Right atrium auricular region (tissue), 2 donors: ENCODE measurements around the gene SPATA20. TPM values are rescaled to one million over a fixed set of nuclear protein-coding genes. Genes with fewer than 3 reads are reported as not detected.

ENCODE experiments used
- DNase-seq: peaks from one replicate; pipeline ENCODE4 v3.0.0-alpha.2; 2019; ENCODE audit warnings: low spot score
- H3K27ac ChIP-seq, 2 donors: fragments of 200-600 bp; sonication (generic); 1 replicate in 1 of 2; 2 replicates in 1 of 2; pipeline ENCODE4 v1.5.1; 2016 to 2019
- H3K27me3 ChIP-seq, 2 donors: fragments of 200-600 bp; sonication (generic); one replicate each; pipeline versions ENCODE4 v1.5.1 to v1.6.0; 2017 to 2019
- H3K36me3 ChIP-seq: fragments of 200-600 bp; sonication (generic); one replicate; pipeline ENCODE4 v1.5.1; 2016
- H3K4me1 ChIP-seq, 2 donors: fragments of 200-600 bp; sonication (generic); one replicate each; pipeline versions ENCODE4 v1.5.1 to v1.6.0; 2017 to 2019
- H3K4me3 ChIP-seq, 2 donors: fragments of 200-600 bp; sonication (generic); 1 replicate in 1 of 2; 2 replicates in 1 of 2; pipeline ENCODE4 v1.5.1; 2017 to 2019; ENCODE audit warnings: mild to moderate bottlenecking in 1 of 2, moderate library complexity in 1 of 2
- H3K9me3 ChIP-seq, 2 donors: fragments of 200-600 bp; sonication (generic); one replicate each; pipeline ENCODE4 v1.5.1; 2019
- CTCF ChIP-seq, 2 donors: fragments of 200-600 bp; sonication (generic); IDR thresholded peaks; one replicate each; pipeline ENCODE4 v1.5.1; 2019; ENCODE audit warnings: antibody characterized with exemption in 2 of 2
- total RNA-seq, 2 donors: library from RNA; depleted of rRNA; stranded (reverse); fragments of >200 nt; gene quantifications; one replicate each; pipeline ENCODE4 v1.1.0, GENCODE V29; 2016

SPATA20 gene
- total RNA-seq, 2 donors from 2014 or later = 42.8 to 59.3 TPM

- H3K27me3 ChIP-seq = no peaks in the 10 kb centered on the region
- no peak overlapping the region for H3K4me3 ChIP-seq
- no peak overlapping the region for H3K27ac ChIP-seq
- H3K36me3 ChIP-seq = no peaks in the 10 kb centered on the region
- no peaks in the 10 kb centered on the region for H3K9me3 ChIP-seq
- DNase-seq = no peak
- peaks cover 0 to 32% of the 10 kb centered on the region in 2 donors for H3K4me1 ChIP-seq
- no peak for TF ChIP-seq CTCF (IDR thresholded peaks at IDR 0.05)
Measured at GRCh38 chr17:50542795-50543774, 3.9 kb upstream of the SPATA20 start.

- no peak overlapping the region for H3K27ac ChIP-seq
- no peak for DNase-seq
- H3K27me3 ChIP-seq = no peaks in the 10 kb centered on the region
- H3K4me3 ChIP-seq = no peak overlapping the region
- H3K36me3 ChIP-seq = no peaks in the 10 kb centered on the region
- no peaks in the 10 kb centered on the region for H3K9me3 ChIP-seq
- no peak for TF ChIP-seq CTCF (IDR thresholded peaks at IDR 0.05)
- H3K4me1 ChIP-seq = peaks cover 0 to 32% of the 10 kb centered on the region in 2 donors
Measured at GRCh38 chr17:50544516-50544915, 2.5 kb upstream of the SPATA20 start.

GRCh38 chr17:50545311-50545710, 1.7 kb upstream of the SPATA20 start:
- no peak overlapping the region for H3K27ac ChIP-seq
- DNase-seq = no peak

GRCh38 chr17:50546701-50547034, 306 bp upstream of the SPATA20 start:
- no peak for TF ChIP-seq CTCF (IDR thresholded peaks at IDR 0.05)
- Histone ChIP-seq H3K36me3 (no peaks in the 10 kb centered on the region), H3K9me3 (no peaks in the 10 kb centered on the region)

More at GRCh38 chr17:50545311-50545710, 1.7 kb upstream of the SPATA20 start:
- Histone ChIP-seq H3K9me3 (no peaks in the 10 kb centered on the region), H3K36me3 (no peaks in the 10 kb centered on the region), H3K27me3 (no peaks in the 10 kb centered on the region), H3K4me3 (no peak overlapping the region), H3K4me1 (peaks cover 0 to 32% of the 10 kb centered on the region in 2 donors)
- TF ChIP-seq CTCF (IDR thresholded peaks at IDR 0.05) = no peak

GRCh38 chr17:50547736-50548083, 736 bp downstream of the SPATA20 start:
- Histone ChIP-seq H3K4me1 (peaks cover 0 to 20% of the 10 kb centered on the region in 2 donors), H3K27ac (peak overlapping the region; percentile 88 to 91), H3K9me3 (no peaks in the 10 kb centered on the region), H3K27me3 (no peaks in the 10 kb centered on the region), H3K4me3 (peak overlapping the region; percentile 54 to 75), H3K36me3 (no peaks in the 10 kb centered on the region)
- no peak for TF ChIP-seq CTCF (IDR thresholded peaks at IDR 0.05)
- no peak for DNase-seq

More at GRCh38 chr17:50546701-50547034, 306 bp upstream of the SPATA20 start:
- Histone ChIP-seq H3K27me3 (no peaks in the 10 kb centered on the region), H3K27ac (peak overlapping the region; percentile 88 to 91), H3K4me1 (peaks cover 0 to 28% of the 10 kb centered on the region in 2 donors), H3K4me3 (peak overlapping the region; percentile 54 to 75)
- DNase-seq = no peak
